Sigmoid colon (tissue), 4 donors: Measurements from ENCODE around the gene CCDC127.

Experiments
- EP300 ChIP-seq, 4 donors: sonication (generic); formaldehyde crosslinking; IDR thresholded peaks; one replicate each; pipeline ENCODE4 v1.6.1; 2017; ENCODE audit warnings: antibody characterized with exemption in 4 of 4
- POLR2A ChIP-seq, 2 donors: fragments of 450-650 bp; IDR thresholded peaks; one replicate each; pipeline ENCODE4 v1.6.1; 2016; ENCODE audit warnings: antibody characterized with exemption in 2 of 2, mild to moderate bottlenecking in 2 of 2, moderate library complexity in 2 of 2
- POLR2AphosphoS5 ChIP-seq, 4 donors: sonication (generic); formaldehyde crosslinking; IDR thresholded peaks; one replicate each; pipeline ENCODE4 v1.6.1; 2017; ENCODE audit warnings: antibody characterized with exemption in 4 of 4
- TF ChIP-seq, protein P1 (sequence below), 4 experiments: fragments of 450-650 bp in 3 of 4; fragments of 200-600 bp in 1 of 4; IDR thresholded peaks; one replicate each; pipeline ENCODE4 v1.5.1; 2016 to 2019; ENCODE audit warnings: antibody characterized with exemption in 4 of 4, mild to moderate bottlenecking in 3 of 4, moderate library complexity in 2 of 4

DNA sequence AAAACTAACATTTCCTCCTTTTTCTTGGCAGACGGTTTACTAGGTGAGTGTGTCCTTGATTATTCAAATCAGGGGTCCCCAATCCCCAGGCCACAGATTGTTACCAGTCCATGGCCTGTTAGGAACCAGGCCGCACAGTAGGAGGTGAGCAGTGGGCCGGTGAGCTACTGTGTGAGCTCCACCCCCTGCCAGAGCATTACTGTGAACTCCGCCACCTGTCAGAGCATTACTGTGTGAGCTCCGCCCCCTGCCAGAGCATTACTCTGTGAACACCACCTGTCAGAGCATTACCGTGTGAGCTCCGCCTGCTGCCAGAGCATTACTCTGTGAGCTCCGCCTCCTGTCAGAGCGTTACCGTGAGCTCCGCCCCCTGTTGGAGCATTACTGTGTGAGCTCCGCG is 39.2 kb upstream of the CCDC127 start:
- TF ChIP-seq EP300 (IDR thresholded peaks at IDR 0.05) (no peak), POLR2A (IDR thresholded peaks at IDR 0.05) (no peak), POLR2AphosphoS5 (IDR thresholded peaks at IDR 0.05) (no peak)
- TF ChIP-seq, protein P1, sequence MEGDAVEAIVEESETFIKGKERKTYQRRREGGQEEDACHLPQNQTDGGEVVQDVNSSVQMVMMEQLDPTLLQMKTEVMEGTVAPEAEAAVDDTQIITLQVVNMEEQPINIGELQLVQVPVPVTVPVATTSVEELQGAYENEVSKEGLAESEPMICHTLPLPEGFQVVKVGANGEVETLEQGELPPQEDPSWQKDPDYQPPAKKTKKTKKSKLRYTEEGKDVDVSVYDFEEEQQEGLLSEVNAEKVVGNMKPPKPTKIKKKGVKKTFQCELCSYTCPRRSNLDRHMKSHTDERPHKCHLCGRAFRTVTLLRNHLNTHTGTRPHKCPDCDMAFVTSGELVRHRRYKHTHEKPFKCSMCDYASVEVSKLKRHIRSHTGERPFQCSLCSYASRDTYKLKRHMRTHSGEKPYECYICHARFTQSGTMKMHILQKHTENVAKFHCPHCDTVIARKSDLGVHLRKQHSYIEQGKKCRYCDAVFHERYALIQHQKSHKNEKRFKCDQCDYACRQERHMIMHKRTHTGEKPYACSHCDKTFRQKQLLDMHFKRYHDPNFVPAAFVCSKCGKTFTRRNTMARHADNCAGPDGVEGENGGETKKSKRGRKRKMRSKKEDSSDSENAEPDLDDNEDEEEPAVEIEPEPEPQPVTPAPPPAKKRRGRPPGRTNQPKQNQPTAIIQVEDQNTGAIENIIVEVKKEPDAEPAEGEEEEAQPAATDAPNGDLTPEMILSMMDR (IDR thresholded peaks at IDR 0.05), result no peak
